Measurements from ENCODE around the gene NRAP.
"Not testable (repeated sequence)": the region's sequence is repeated elsewhere in the genome, so short reads cannot be mapped to it uniquely, and the experiment has no call there.

The NRAP gene

GRCh38 chr10:113680190-113681111 is 16.6 kb upstream of the NRAP start:
- peak; percentile 32 for DNase-seq

DNA sequence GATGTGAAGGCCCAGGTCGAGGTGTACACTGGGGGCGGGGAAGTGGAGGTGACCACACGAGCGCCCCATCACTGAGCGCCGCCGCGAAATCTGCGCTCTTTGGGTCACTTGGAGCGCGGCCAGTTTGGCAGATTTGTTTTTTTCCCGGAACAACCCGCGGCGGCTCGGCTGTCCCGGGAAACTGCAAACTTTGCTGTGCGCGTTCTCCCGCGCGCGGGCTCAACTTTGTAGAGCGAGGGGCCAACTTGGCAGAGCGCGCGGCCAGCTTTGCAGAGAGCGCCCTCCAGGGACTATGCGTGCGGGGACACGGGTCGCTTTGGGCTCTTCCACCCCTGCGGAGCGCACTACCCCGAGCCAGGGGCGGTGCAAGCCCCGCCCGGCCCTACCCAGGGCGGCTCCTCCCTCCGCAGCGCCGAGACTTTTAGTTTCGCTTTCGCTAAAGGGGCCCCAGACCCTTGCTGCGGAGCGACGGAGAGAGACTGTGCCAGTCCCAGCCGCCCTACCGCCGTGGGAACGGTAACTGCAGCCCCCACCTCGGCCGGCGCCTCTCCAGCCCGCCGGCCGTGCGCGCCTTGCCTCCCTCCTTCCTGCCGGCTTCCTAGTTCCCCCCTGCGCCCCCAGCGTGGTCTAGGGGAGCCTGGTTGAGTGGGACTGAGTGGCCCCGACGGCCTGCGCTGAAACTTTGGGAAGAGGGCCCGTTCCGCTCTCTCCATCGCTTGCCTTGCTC is 15.8 kb upstream of the NRAP start, which contains the start of gene CASP7:
TSS of gene CASP7 (plus strand) at position 450 of the 727 bp plus-strand sequence. CDS start 17,582 bp downstream, outside the sequence.
- peak; percentile 85 for DNase-seq

- peak; percentile 74 for DNase-seq
These were observed 2.9 kb upstream of the NRAP start for GRCh38 chr10:113666682-113667252.

- no peak for DNase-seq
These were observed 2.0 kb upstream of the NRAP start for GRCh38 chr10:113665806-113666354.

DNA sequence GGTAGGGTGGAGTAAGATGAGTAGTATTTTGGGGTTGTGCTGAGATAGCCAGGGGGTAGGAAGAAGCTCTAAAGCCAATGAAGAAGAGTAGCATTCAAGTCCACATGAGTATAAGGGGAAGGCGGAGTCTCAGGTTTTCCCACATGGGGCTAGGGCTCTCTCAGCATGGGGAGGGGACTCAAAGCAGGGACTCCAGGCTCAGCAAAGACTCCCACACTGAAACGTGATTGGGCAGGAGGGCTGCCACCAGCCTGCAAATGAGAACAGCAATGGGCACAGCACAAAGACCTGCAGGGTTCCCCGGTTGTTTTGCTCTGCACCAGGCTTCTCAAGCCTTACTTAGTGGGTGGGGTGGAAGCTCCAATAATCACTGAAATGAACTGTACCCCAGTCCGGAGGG is 1.5 kb upstream of the NRAP start:
- DNase-seq, result no peak

GRCh38 chr10:113663142-113663541 is 699 bp downstream of the NRAP start:
- DNase-seq, result no peak

DNA sequence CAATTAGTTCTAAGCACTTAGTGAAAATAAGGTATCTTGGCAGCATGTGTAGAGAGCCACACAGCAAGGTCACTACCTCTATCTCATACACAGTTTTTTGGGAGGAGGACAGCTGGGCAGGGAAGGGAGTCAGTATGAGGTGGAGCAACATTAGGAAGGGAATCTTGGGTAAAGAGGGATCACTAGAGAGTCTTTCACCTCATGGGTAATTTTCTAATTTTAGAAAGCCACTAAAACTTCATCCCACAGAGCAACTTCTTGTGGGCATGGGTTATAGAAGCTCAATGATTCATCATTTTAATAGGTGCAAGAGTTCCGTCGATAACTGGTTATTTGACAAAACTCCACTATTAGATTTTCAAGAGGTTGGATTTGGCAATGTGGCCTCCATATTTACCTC is 2.5 kb downstream of the NRAP start:
- no peak for DNase-seq

GRCh38 chr10:113657544-113657943 is 6.3 kb downstream of the NRAP start:
- no peak for DNase-seq

- DNase-seq, result no peak
These were observed 6.9 kb downstream of the NRAP start for GRCh38 chr10:113656896-113657295.

- DNase-seq, result not testable (repeated sequence)
These were observed 11.4 kb downstream of the NRAP start for GRCh38 chr10:113652456-113652855.

- no peak for DNase-seq
These were observed 11.9 kb downstream of the NRAP start for GRCh38 chr10:113651898-113652297.

- no peak for DNase-seq
These were observed 12.8 kb downstream of the NRAP start for GRCh38 chr10:113651021-113651420.

- DNase-seq, result no peak
These were observed 13.7 kb downstream of the NRAP start for GRCh38 chr10:113650172-113650571.

GRCh38 chr10:113648478-113648877 is 15.4 kb downstream of the NRAP start:
- no peak for DNase-seq

GRCh38 chr10:113647812-113648211 is 16.0 kb downstream of the NRAP start:
- no peak for DNase-seq

DNA sequence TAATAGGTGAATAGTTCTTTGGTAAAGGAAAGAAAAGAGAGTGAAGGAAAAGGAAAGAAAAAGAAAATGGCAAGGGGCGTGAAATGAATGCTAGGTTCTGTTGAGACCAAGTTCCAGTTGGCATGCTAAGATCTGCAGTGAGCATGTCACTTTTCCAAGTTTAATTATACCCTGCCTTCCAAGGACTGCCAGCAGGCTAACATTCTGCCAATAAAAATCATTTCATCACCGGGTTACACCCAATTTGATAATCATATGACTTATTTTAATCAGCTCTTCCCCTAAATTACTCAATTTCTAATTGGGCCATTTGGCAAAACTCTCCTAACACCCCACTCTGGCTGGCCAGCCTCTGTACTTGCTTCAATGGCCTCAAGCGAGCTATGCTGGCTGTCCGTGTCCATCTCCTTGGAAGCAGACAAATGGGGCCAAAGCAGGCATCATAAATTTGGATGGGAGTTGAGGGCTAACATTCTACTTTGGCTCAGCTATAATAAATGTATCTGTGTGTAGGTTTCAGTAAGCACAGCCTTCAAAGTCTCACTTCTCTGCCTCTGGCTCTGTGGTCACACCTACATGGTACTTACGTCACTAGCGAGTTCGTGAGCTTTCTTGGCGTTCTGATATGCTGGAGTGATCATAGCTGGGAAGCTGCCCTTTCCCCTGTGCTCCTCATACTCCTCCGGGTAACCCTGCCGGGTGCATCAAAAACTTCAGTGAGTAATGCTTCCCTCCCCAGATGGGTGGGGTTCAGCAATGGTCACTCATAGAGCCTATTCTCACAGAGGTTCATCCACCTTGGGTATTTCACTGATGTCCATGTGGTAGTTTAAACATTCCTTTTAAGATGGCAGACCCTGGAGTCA is 17.3 kb downstream of the NRAP start:
- no peak for DNase-seq

- no peak for DNase-seq
These were observed 19.4 kb downstream of the NRAP start for GRCh38 chr10:113644185-113645120.

DNA sequence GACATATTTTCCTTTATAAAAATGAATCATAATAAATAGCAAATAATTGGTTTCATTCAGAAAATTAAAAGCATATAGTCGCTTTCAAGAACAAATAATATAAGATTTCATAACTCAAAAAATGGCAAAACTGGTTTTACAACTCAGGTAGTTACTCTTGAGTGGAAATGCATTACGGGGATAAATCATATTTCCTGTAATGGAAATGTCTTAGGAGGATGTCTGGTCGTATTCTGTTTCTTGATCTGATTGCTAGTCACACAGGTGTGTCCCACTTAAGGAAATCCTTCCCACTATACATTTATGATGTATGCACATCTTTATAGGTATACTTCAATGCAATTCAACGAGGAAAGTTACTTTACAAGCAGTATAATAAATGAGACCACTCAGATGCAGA is 20.7 kb downstream of the NRAP start:
- no peak for DNase-seq

- no peak for DNase-seq
These were observed 22.1 kb downstream of the NRAP start for GRCh38 chr10:113641702-113642101.

DNA sequence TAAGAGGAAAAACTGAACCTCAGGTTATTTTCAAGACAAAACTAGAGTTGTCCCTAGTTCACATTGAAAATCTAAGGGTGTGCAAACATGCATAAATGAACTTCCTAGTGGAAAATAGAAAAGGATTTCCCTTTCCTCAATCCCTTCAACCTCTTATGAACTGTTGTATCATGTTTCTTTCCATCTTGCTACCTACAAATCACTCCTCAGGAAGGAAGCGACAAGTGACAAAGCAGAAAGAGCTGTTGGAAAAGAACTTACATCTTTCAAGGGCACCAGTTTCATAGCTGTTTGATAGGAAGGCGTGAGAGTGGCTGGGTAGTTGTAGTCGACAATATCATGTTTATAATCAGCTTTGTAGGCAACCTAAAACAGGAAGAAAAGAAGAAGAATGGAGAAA is 23.9 kb downstream of the NRAP start:
- no peak for DNase-seq
